ENCODE results near the gene MMP20.

Gene MMP20

DNA sequence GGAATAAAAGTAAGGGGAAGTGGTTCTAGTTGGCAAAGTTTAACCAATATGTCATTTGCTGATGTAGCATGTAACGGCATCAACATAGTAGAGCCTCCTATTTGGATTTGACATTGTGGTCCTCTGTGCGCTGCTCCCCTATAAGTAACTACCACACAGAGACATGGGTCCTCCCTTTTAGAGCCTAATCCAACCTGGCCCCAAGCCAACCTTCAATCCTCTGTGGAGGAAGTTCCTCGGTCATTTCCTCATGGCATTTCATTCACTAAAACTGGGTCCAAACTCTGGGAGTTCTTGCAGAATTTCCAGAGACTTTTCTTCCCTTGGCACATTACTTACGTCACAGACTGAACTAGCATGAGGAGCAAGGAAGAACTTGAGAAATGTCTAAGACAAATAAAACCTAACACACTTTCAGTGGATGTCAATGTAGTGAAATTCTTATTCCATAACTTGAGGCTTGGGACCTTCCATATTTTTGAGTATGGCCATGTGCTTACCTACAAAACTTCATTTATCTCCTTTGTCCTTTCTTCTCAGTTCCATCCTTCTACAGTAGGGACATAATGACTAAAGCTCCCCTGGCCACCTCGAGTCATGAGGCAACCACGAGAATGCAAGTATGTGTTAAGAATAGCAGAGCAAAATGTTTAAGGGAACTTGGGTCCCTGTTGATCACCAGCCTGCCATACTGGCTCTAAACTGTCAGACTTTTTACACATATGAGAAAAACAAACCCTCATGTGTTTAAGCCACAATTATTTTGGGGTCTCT, 34.7 kb downstream of the MMP20 start:
- no peak for DNase-seq

DNA sequence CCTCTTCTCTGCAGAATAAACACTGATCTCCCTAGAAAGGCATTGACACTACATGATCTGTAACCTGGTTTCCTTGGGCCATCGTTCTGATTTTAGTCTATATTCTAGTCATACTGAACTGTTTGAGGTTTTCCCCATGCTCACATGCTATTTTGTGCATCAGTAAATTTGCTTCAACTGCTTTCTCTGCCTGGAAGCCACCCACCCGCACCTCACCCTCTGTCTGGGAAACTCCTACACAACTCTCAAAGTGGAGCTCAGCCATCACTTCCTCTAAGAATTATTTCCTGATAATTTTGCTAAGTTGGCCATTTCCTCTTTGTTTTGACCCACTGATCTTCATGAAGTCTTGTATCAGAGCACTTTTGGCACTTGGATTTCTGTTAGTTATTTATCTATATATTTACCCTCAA, 36.1 kb downstream of the MMP20 start:
- DNase-seq: no peak

DNA sequence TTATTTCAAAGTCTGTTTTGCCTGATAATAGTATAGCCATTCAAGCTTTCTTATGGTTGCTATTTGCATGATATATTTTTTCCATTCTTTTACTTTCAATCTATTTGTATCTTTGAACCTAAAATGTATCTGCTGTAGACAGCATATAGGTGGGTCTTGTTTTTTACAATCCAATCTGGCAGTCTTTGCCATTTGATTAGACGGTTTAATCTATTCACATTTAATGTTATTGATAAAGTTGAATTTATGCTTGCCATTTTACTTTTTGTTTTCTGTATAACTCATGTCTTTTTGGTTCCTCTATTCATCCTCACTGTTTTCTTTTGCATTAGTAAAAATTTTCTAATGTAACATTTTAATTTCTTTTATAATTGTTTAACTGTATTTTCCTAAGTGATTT, 37.4 kb downstream of the MMP20 start:
- no peak for DNase-seq

DNA sequence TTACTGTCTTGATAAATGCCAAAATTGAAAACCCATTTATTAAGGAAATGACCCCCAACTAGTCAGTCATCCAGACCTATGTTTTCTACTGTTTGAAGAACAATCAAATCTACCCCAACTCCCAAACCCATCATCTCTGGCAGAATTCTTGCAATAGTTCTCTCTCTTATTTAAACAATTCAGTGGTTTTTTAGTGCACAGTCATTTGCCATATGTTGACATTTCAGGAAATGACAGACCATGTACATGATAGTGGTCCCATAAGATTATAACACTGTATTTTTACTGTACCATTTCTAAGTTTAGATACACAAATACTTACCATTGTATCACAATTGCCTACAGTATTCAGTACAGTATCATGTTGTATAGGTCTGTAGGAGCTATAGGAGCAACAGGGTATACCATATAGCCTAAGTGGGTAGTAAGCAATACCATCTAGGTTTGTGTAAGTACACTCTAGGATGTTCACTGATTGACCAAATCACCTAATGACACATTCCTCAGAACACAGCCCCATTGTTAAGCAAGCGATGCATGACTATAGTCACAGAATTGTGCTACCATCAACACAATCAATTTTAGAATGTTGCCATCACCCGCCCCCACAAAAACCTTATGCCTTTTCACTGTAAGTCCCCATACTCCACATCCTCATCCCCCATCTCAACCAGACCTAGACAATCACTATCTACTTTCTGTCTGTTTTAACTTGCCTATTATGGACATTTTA, 41.8 kb downstream of the MMP20 start:
- DNase-seq: no peak

DNA sequence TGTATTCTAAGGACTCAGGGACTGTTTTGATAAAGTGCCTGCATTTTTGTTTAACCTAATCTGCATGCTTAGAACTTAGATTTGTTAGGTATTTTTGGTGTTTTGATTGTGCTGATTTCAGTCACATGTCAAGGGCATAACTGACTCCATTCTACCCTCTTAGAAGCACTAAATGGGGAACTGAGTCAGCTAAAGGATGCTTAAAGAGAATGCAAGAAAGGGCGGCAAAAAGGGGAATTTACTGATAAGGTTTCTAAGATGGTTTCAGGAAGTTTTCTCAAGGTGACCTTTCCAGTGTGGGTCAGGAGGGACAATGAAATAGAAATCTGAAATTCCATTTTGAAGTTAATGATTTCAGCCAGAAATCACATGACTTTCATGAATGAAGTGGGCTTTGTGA, 43.0 kb downstream of the MMP20 start:
- DNase-seq: no peak

DNA sequence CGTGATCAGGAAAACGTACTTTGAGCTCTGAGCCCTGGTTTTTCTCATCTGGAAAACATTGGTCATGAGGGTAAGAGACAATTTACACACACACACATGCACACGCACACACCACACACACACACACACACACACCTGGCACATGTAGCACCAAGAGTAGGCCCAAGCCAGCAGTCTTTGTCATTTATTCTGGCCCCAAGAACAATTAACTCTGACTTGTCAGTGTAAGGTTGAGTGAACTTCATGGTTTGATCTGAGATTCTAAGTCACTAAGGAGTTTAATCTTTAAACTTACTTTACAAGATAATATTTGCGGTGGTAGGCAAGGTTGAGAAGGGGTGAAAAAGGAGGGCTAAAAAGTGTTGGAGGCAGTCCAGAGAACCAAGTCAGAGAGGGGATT, 44.1 kb downstream of the MMP20 start:
- DNase-seq: no peak

DNA sequence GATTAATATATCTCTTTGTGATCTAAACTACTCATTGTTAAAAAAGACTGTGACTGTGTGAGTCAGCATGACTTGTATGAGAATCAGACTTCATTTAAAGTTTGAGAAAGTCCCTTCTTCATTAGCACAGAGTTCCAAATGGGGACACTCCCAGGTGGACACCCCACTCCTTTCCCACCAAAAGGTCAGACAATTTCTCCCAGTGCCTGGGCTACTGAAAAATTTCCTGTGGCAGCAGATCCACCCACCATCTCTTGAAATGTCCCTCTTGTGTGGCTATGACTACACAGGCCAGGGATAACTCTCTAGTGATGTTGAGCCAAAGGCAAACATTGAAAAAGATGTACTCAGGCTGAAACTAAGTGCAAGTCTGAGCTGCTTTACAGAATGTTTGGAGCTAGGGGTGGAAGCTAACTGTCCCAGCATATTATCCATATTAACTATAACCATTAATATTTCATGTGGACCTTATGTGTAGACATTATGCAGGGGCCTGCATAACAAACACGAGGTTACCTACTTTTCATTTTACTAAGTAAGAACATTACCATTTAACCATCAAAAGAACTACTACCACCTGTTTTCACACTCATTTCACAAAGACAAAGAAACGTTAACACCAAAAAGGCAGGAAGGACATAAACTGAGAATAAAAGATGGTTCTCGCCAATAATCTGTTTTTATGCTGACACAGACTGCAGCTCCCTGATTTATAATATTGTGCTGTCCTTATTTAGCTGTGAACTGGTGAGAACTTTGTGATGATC, 44.8 kb downstream of the MMP20 start:
- DNase-seq: no peak

DNA sequence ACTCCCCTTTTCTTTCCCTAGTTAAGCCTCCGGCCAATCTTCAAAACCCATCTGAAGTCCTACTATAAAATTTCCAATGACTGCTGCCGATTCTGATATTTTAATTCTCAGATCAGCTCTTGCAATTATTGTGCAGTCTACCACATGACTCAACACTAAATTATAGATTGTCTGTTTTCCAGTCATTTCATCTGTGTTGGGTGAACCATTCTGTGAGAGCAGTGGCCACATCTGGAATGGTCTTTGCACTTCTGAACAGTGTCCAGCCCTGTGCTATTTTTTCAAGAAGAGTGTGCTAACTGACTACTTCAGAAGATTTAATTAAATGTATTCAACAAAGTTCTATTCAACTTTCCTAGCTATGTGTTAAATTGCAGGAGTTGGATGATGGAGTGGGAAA, 47.4 kb downstream of the MMP20 start:
- DNase-seq: no peak

DNA sequence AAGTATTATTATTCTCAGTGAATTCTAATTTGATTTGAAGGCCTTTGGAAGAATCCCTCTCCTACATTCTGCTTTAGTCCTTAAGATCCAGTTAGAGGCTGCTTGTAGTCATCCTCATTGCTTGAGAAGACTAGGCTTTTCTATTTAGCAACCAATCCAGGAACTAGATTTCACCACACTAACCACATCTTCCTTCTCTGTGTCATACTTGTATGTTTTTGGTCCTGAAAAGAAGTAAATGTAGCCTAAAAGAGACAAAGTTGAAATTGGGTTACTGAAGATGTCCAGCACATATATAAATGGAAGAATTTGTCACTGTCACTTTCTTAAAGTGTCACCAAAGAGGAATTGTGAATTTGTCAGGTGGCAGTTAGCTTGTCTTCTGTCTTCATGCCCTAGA, 48.0 kb downstream of the MMP20 start:
- DNase-seq: no peak

DNA sequence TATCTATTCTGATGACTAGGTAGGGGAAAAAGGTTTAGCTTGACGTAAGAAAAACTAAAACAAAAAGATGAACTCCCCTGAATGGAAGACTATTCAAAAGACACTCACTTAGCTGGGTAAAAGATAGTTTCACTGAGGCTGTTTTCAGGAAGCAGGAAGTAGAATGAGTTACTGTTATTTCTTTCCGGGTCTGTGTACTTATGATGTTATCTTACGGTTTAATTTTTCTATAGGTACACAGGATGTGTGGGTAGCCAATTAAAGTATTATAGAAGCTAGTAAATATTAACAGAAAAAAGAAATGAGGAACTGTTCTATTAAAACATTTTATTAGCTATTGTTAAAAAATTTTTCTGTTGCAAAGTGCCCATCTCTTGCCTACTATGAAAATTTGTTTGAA, 48.8 kb downstream of the MMP20 start:
- DNase-seq: no peak

DNA sequence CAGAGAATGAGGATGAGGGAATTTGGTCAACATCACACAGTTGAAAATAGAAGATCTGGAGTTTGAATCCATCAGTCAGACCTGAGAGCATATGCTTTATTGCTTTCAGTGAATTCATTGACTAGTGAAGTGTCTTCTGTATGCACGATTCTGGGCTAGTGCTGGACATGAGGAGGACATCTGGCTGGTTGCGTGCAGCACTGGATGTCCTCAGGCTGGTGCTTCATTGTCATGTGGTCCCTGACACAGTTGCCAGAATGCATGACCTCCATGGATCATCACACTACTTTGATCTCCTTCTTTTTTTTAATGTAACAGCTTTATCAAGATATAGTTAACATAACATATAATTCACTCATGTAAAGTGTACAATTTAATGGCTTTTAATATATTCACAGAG, 50.1 kb downstream of the MMP20 start:
- DNase-seq: no peak

DNA sequence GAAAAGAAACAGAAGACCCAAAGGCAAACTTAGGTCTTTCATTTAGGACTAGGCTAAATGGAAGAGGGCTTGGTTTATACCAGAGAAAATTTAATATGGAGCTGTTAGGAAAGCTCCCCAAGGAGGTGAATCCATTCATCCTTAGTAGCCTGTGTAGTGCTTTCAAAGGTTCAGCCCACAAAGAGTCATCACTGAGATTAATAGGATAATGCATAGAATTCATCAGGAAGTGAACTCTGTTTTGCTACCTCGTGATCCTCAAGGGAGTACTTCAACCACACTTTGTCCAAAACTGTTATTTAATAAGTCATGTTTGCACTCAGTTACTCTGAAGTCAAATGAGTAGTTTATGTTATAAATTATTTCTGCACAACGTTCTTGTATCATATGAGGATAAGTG, 51.3 kb downstream of the MMP20 start:
- no peak for DNase-seq

DNA sequence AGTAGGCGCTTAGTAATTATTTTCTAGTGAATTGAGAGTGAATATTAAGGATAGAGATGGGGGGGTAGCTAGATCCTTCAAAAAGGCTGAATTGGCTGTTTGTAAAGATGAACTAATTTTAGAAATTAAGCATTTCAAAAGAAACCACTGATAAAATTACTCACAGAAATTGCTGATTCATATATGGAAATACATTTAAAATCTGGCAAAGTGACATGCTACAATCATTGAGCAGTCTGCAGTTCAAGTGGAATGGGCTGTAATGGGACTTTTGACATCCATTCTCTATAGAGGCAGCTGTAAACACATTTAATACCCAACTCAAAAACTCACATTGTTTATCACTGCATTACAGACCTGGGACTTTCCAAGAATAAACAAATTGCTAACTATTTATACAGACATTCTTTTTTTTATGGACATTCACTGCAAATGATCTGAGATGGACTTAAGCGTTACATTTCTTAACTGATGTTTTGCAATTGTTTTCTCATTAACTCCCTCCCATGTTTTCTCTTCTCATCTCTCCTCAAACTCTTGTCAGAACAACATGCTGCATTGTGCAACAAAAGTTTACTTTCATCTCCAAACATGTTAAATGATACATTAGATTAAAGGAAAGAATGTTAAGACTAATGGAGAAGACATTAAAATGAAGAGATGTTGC, 52.4 kb downstream of the MMP20 start:
- DNase-seq: no peak

DNA sequence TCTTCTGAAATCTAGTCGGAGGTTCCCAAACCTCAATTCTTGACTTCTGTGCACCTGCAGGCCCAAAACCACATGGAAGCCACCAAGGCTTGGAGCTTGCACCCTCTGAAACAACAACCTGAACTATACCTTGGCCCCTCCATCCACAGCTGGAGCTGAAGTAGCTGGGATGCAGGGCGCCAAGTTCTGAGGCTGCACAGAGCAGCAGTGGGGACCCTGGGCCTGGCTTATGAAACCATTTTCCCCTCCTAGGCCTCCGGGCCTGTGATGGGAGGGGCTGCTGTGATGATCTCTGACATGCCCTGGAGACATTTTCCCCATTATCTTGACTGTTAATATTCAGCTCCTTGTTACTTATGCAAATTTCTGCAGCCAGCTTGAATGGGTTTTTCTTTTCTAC, 56.3 kb downstream of the MMP20 start:
- no peak for DNase-seq

DNA sequence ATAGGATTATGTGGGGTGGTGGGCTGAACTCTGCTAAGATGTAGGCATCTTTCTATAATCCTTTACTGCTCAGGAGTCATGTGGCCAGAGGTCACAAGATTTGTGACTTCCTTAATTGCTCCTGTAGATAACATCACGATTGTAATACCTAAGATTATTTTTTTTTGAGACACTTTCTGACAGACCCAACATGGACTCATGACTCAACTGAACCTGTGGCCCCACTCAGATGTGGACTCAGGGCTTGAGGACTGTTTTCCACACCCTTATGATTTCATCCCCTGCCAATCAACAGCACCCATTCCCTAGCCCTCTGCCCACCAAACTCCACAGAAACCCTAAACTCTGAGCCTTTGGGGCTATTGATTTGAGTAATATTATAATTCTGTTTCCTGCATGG, 59.0 kb downstream of the MMP20 start:
- DNase-seq: no peak

DNA sequence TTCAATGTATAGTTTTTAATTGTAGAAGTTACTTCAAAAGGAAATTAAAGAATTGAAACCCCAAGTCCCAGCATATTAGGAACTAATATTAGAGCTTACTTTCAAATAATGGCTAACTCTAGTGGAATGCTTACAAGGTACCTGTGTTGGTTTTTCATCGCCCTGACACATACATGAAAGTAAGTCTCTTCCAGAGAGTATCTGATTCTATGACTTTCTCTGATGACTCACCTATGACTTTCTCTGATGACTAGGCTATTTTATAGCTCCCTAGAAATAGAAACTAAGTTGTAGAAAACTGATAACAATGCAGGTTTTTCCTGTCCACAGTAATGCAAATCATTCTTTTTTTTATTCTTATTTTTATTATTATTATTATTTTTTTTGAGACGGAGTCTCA, 61.0 kb downstream of the MMP20 start:
- no peak for DNase-seq

DNA sequence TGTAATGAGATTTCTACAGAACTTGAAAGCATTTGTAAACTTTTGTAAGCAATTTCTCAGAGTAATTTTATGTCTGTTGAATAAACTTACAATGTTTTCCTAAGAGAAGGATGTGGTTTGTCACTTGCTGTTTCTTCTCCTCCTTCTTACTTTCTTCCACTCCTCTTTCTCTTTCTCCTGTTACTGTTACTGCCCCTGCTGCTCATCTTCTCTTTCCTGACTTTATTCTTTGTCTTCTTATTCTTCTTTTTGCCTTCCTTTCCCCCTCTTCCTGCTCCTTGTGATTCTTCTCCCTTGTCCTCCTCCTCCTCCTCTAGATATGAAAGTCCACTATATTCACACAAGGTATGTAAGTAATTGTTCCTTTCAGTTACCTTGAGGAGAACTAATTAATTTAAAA, 63.5 kb downstream of the MMP20 start:
- no peak for DNase-seq

DNA sequence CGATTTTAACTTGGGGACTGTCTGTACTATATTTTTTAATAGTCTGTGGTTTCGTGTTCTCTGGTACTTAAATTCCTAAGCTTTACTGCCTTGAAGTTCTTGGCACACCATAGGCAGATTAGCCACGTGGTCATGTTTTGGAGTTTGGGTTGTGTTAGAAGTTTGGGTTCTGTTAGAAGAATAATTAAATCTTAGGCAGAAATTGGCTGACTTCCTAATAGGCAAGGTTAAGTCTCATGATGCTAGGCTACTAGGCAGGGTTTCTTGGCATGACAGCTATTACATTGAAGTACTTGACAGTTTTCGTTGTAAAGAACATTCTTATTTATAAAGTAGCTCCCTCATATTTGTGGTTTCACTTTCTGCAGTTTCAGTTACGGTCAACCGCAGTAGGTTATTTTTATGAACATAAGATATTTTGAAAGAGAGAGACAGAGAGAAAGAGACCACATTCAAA, 64.5 kb downstream of the MMP20 start:
- no peak for DNase-seq

DNA sequence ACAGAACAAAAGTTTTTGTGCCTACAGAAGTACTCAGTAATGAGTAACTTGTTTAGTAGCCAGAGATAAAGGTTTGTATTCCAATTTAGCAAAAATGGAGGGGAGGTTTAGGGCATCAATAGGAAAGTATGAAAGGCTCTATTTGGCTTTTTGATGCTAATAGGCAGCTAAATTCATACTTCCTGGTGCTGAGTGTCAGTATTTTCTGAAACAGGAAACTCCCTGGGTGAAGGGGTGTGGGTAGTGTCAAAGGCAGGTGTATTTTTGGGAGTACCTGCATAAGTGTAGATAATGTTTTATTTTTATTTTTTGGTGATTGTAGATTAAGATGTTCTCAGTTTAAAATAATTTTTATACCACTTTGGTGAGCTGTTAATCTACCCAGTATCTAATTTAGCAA, 65.3 kb downstream of the MMP20 start:
- DNase-seq: no peak

DNA sequence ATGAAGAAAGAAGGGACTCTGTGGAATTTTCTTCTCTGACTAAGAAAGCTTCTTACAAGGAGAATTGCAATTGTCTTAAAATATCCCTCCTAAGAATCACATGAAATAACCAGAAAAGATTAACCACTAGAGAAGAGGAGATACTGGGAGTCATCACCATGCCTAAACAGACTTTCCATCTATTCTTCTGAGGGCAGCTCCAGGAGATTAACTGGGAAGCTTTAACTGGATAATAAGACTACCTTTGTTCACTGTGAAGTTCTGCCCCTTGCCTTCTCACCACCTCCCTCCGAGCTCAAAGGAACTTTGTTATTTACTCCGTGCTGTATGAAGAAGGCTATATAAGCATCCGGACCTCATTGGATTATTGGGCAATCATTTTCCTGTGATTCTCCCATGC, 70.0 kb downstream of the MMP20 start:
- no peak for DNase-seq

DNA sequence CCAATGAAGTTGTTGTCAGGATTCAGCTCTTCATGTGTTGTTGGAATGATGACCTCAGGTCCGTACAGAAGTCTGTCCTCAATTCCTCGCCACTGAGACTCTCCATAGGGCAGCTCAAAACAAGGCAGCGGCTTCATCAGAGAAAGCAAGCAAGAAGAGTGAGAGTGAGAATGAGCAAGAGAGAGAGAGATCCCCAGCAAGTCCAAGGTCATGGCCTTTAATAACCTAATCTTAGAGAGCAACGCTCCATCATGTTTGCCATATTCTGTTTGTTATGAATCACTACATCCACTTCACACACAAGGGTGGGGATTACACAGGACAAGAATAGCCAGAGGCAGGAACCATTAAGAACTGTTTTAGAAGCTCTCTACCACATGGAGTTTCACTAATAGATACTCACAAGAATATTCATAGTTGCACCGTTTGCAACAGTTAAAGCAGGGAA, 71.3 kb downstream of the MMP20 start:
- DNase-seq: no peak

DNA sequence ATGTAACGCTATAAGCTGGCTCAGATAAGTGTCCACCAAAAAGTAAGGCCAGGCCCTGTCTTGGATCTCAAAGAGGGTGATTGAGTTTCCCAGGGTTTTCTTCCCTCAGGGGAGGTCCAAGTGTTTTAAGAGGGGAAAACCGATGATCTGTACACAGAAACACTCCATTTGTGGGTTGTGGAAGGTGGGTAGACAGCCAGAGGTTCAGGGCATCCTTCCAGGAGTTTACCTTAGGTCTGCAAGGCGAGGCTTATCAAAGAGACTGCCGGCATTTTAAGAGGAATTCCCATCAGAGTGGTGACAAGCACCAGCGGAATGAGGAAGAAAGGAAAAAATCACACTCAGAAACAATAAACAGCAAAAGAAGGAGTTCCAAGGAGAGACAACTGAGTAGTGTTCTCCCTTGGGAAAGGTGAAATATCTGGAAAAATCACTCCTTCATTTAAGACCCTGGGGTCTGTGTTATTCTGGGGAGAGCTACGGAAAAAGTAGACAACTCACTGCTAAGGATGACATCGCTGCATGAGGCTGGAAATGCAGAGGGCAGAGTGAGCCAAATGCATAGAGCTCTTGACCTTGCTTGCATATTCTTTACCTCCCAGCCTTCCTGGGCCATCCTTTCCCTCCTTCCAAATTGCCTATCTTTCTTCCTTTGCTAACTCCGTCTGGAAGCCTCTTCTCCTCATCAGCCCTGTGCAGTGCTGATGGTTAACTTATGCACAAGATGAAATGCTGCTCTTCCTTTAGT, 72.5 kb downstream of the MMP20 start:
- no peak for DNase-seq

DNA sequence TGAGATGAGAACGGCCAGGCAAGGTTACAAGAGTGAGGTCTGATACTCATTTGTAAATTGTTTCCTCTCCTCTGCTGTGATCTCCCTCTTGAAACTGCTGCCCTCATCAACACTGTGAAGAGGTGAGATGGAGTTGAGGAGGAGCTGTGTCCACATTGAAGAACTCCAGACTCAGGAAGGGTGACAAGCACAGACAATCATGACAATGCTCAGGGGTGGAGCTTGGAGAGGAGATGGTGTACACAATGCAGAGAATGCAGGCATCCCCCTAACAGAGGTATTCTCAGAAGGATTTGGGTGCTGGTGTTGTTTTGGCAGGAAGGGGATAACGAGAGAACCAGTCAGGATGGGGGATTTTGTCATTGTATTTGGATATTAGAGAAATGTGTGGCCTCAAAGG, 73.1 kb downstream of the MMP20 start:
- DNase-seq: no peak

Data from NCI-H446 (cell line).